ENCODE measurements around the gene CHCHD3. TPM values are rescaled to one million over a fixed set of nuclear protein-coding genes. Genes with fewer than 3 reads are reported as not detected.

The CHCHD3 gene
- total and polyA plus RNA-seq, 9 of the 15 experiments (the other 6 are each of a cell fraction or from before 2014, with no cell fraction given): 66.2 to 279 (median 204) TPM

DNA sequence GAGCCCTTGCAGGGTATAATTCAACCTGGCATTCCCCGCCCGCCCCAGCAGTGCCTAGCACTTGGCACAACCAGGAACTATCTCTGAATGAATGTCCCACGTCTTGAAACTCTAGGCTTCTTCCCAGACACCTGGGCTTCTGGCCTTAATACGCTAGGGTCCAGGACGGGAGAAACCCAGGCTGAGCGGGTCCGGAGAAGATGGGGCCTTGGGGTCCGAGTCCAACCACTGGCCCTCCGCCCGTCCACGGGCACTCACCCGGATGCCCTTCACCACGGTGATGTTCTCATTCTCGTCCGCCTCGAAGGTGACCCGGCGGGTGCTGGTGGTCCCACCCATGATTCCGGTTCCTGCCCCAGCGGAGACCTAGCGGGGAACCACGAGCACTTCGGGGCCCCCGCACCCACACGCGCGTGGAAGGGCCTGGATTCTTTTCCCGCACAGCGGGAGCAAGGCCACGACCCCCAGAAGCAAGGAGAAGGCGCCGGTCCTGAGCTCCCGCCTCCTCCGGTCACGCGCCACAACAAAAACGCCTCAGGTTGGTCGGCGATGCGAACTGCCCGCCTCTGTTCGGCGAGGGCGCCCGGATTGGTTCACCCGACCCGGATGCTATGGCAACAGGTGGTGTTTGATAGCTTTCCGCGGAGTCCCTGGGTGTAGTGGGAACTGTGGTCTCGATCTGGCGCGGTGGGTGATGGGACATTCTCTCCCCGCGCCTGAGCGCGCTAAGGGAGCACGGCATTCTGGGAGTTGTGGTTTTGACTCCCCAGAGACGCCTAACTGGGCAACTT is at the start of gene CHCHD3 (continued):
- TF ChIP-seq SUPT5H (IDR thresholded peaks at IDR 0.05) (peak; percentile 95), CBX1 (IDR thresholded peaks at IDR 0.05; ENCODE audit: low read depth) (peak; percentile 73; the same call in 1 of the 2 replicates), YY1 (IDR thresholded peaks at IDR 0.05; ENCODE audit: borderline replicate concordance in 1 of 3, control insufficient read depth in 1 of 3, extremely low read depth in 1 of 3, insufficient read depth in 3 of 3, insufficient read length in 1 of 3, insufficient replicate concordance in 2 of 3, low read depth in 1 of 3, low read length in 2 of 3) (peak in 2 of 3 experiments; percentile 50 to 53), ZNF280A (IDR thresholded peaks at IDR 0.05; ENCODE audit: low read depth, partially characterized antibody) (no peak), FOS (IDR thresholded peaks at IDR 0.05; ENCODE audit: extremely low read depth, insufficient read length) (peak; percentile 88), ZNF785 (CRISPR knock-in tag; IDR thresholded peaks at IDR 0.05) (0 out of 2 replicates have a peak, but pooled peaks have one; percentile 30), TRIM24 (IDR thresholded peaks at IDR 0.05) (0 out of 4 replicates have a peak, but pooled peaks of 1 of the 2 experiments have one; percentile 24), NR2C1 (IDR thresholded peaks at IDR 0.05) (peak; percentile 72), NR2C1 (tag; IDR thresholded peaks at IDR 0.05) (peak; percentile 78), ZNF766 (CRISPR knock-in tag; conservative IDR thresholded peaks at IDR 0.05) (peak; percentile 85), EP400 (IDR thresholded peaks at IDR 0.05) (peak; percentile 97), HLTF (IDR thresholded peaks at IDR 0.05) (peak; percentile 41; the same call in 1 of the 2 replicates), NCOA4 (IDR thresholded peaks at IDR 0.05; ENCODE audit: partially characterized antibody) (no peak), NFRKB (IDR thresholded peaks at IDR 0.05; ENCODE audit: low read depth) (peak; percentile 52; the same call in 1 of the 2 replicates), SMARCE1 (IDR thresholded peaks at IDR 0.05) (no peak; the same call in 1 of the 2 replicates), SAFB2 (IDR thresholded peaks at IDR 0.05; ENCODE audit: borderline replicate concordance, low read depth, low read length, severe bottlenecking) (no peak), NCOA1 (IDR thresholded peaks at IDR 0.05; ENCODE audit: low read depth) (no peak), ARID2 (IDR thresholded peaks at IDR 0.05) (no peak), ZNF263 (CRISPR knock-in tag; IDR thresholded peaks at IDR 0.05; ENCODE audit: borderline replicate concordance) (peak; percentile 55)
- TF ChIP-seq, protein P1, sequence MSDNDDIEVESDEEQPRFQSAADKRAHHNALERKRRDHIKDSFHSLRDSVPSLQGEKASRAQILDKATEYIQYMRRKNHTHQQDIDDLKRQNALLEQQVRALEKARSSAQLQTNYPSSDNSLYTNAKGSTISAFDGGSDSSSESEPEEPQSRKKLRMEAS (CRISPR knock-in tag; IDR thresholded peaks at IDR 0.05): peak; percentile 79

Measured in K562 (cell line).